ENCODE results near the gene MED12L.
"Not testable (repeated sequence)": the region's sequence is repeated elsewhere in the genome, so short reads cannot be mapped to it uniquely, and the experiment has no call there.

The MED12L gene

GRCh38 chr3:151216641-151217607 is 131.5 kb downstream of the MED12L start:
- DNase-seq = no peak

GRCh38 chr3:151218136-151218535 is 132.7 kb downstream of the MED12L start:
- no peak for DNase-seq

- no peak for DNase-seq
Measured at GRCh38 chr3:151219056-151219455, 133.6 kb downstream of the MED12L start.

GRCh38 chr3:151224268-151224866 is 138.9 kb downstream of the MED12L start:
- no peak for DNase-seq

GRCh38 chr3:151225040-151225975 is 139.8 kb downstream of the MED12L start:
- no peak for DNase-seq

- no peak for DNase-seq
Measured at GRCh38 chr3:151226088-151226563, 140.7 kb downstream of the MED12L start.

- no peak for DNase-seq
Measured at GRCh38 chr3:151226825-151227224, 141.4 kb downstream of the MED12L start.

- DNase-seq = no peak
Measured at GRCh38 chr3:151227266-151227806, 141.9 kb downstream of the MED12L start.

GRCh38 chr3:151227807-151228665 is 142.6 kb downstream of the MED12L start:
- peak; percentile 35 for DNase-seq

GRCh38 chr3:151228666-151229040 is 143.2 kb downstream of the MED12L start:
- no peak for DNase-seq

GRCh38 chr3:151230646-151231045 is 145.2 kb downstream of the MED12L start:
- DNase-seq = no peak

- not testable (repeated sequence) for DNase-seq
Measured at GRCh38 chr3:151232403-151232802, 146.9 kb downstream of the MED12L start.

GRCh38 chr3:151232991-151233390 is 147.5 kb downstream of the MED12L start:
- DNase-seq = no peak

GRCh38 chr3:151234825-151235224 is 149.4 kb downstream of the MED12L start:
- no peak for DNase-seq

- DNase-seq = no peak
Measured at GRCh38 chr3:151236316-151236715, 150.9 kb downstream of the MED12L start.

GRCh38 chr3:151236736-151237135 is 151.3 kb downstream of the MED12L start:
- no peak for DNase-seq

- not testable (repeated sequence) for DNase-seq
Measured at GRCh38 chr3:151242006-151242405, 156.5 kb downstream of the MED12L start.

- no peak for DNase-seq
Measured at GRCh38 chr3:151248772-151249337, 163.4 kb downstream of the MED12L start.

- no peak for DNase-seq
Measured at GRCh38 chr3:151256749-151257148, 171.3 kb downstream of the MED12L start.

- no peak for DNase-seq
Measured at GRCh38 chr3:151259664-151260063, 174.2 kb downstream of the MED12L start.

GRCh38 chr3:151262871-151263525 is 177.5 kb downstream of the MED12L start:
- DNase-seq = no peak
